Naive thymus-derived CD4-positive, alpha-beta T cell (primary cell): ENCODE data around the gene NSRP1. TPM values are rescaled to one million over a fixed set of nuclear protein-coding genes. Genes with fewer than 3 reads are reported as not detected.
"Not testable (repeated sequence)": the region's sequence is repeated elsewhere in the genome, so short reads cannot be mapped to it uniquely, and the experiment has no call there.

ENCODE experiments used
- ATAC-seq: fragments of 150-1000 bp; cut with Tn5 transposase; 2 replicates; pipeline ENCODE4 v1.10.0; 2021; ENCODE audit warnings: mild to moderate bottlenecking, moderate library complexity
- CTCF ChIA-PET: fragments of 350-600 bp; sonication (Branson Sonifier 250); formaldehyde crosslinking; loops from one replicate; lab custom pipeline; 2021; ENCODE audit warnings: antibody characterized with exemption; lab: Charles Lee
- POLR2A ChIA-PET: fragments of 350-600 bp; sonication (Branson Sonifier 250); formaldehyde crosslinking; loops from one replicate; lab custom pipeline; 2021; ENCODE audit warnings: antibody characterized with exemption, inconsistent platforms; lab: Charles Lee
- DNase-seq, 9 donors: peaks; one replicate each; pipeline versions ENCODE4 v3.0.0 to v3.0.0-alpha.2; 2020 to 2022; ENCODE audit warnings: mixed read lengths in 1 of 9
- H3K27ac ChIP-seq: one replicate; pipeline ENCODE4 v1.7.0; 2013; ENCODE audit warnings: mild to moderate bottlenecking, low read depth, low read length, moderate library complexity
- H3K27me3 ChIP-seq, 2 donors: one replicate each; pipeline ENCODE4 v1.7.0; 2013; ENCODE audit warnings: low read length in 2 of 2, mild to moderate bottlenecking in 2 of 2, moderate library complexity in 2 of 2; ENCODE audit not compliant: control insufficient read depth in 2 of 2, insufficient read depth in 2 of 2
- H3K36me3 ChIP-seq, 3 experiments: 1 replicate in 2 of 3; 2 replicates in 1 of 3; pipeline ENCODE4 v1.7.0; 2013; ENCODE audit warnings: low read length in 3 of 3, mild to moderate bottlenecking in 3 of 3, moderate library complexity in 1 of 3; ENCODE audit not compliant: insufficient read depth in 3 of 3, control insufficient read depth in 2 of 3
- H3K4me1 ChIP-seq, 2 donors: one replicate each; pipeline ENCODE4 v1.7.0; 2013; ENCODE audit warnings: low read length in 2 of 2, mild to moderate bottlenecking in 2 of 2, moderate library complexity in 1 of 2; ENCODE audit not compliant: control insufficient read depth in 2 of 2, insufficient read depth in 2 of 2
- H3K4me3 ChIP-seq: 2 replicates; pipeline ENCODE4 v1.7.0; 2013; ENCODE audit warnings: mild to moderate bottlenecking, low read length
- H3K9me3 ChIP-seq, 3 experiments: 1 replicate in 2 of 3; 2 replicates in 1 of 3; pipeline ENCODE4 v1.7.0; 2013; ENCODE audit warnings: low read length in 3 of 3; ENCODE audit not compliant: control insufficient read depth in 2 of 3
- H3K27ac Mint-ChIP-seq, 9 donors: one replicate each; pipeline ENCODE4 v1.8.0; 2020 to 2022; ENCODE audit warnings: mixed read lengths in 9 of 9, mild to moderate bottlenecking in 8 of 9, moderate library complexity in 5 of 9, inconsistent platforms in 2 of 9
- H3K27me3 Mint-ChIP-seq, 5 donors: one replicate each; pipeline ENCODE4 v1.8.0; 2021 to 2022; ENCODE audit warnings: mixed read lengths in 5 of 5, mild to moderate bottlenecking in 1 of 5
- H3K36me3 Mint-ChIP-seq, 5 donors: one replicate each; pipeline ENCODE4 v1.8.0; 2020 to 2022; ENCODE audit warnings: mixed read lengths in 5 of 5, mild to moderate bottlenecking in 3 of 5, inconsistent platforms in 1 of 5
- H3K4me1 Mint-ChIP-seq, 7 donors: one replicate each; pipeline ENCODE4 v1.8.0; 2020 to 2022; ENCODE audit warnings: mixed read lengths in 7 of 7, mild to moderate bottlenecking in 3 of 7, inconsistent platforms in 1 of 7
- H3K4me3 Mint-ChIP-seq, 10 donors: one replicate each; pipeline ENCODE4 v1.8.0; 2020 to 2022; ENCODE audit warnings: mild to moderate bottlenecking in 10 of 10, mixed read lengths in 10 of 10, moderate library complexity in 6 of 10, inconsistent platforms in 2 of 10
- H3K9me3 Mint-ChIP-seq, 11 donors: one replicate each; pipeline ENCODE4 v1.8.0; 2020 to 2022; ENCODE audit warnings: mixed read lengths in 11 of 11, mild to moderate bottlenecking in 4 of 11, inconsistent platforms in 1 of 11, moderate library complexity in 1 of 11
- intact Hi-C, 2 donors: fragments of 100-400 bp; cut with micrococcal nuclease; formaldehyde crosslinking; loops; one replicate each; pipeline ENCODE4 v1.15.1; 2023
- polyA plus RNA-seq, 2 donors: library from polyadenylated mRNA; unstranded; fragments of 300-500 nt; fragmentation: Illumina TruSeq; gene quantifications; one replicate each; pipeline ENCODE4 v1.2.3, GENCODE V29; 2021
- total RNA-seq, 6 experiments: library from RNA in 5 of 6; stranded (reverse) in 5 of 6; gene quantifications; 1 replicate in 5 of 6; 2 replicates in 1 of 6; pipeline ENCODE4 v1.2.3 and lab custom pipeline; 2021 to 2026

NSRP1 gene
- total and polyA plus RNA-seq, 7 experiments from 2014 or later, result 23.3 to 34.7 (median 29.3) TPM

GRCh38 chr17:30196504-30196903 lies 79.9 kb downstream of the NSRP1 start:
- H3K27ac ChIP-seq, result no peak overlapping the region
- Mint-ChIP-seq H3K36me3 (no peaks in the 10 kb centered on the region), H3K27me3 (peaks cover 4 to 27% (median 5%) of the 10 kb centered on the region in 5 donors), H3K27ac (no peak overlapping the region), H3K9me3 (no peaks in the 10 kb centered on the region), H3K4me1 (peaks cover 0 to 2% (median 0%) of the 10 kb centered on the region in 7 donors), H3K4me3 (no peak overlapping the region)
- intact Hi-C loops, result no loop called here
- DNase-seq, result no peak
- ChIA-PET POLR2A (no interaction called here), CTCF (no interaction called here)
- no peaks in the 10 kb centered on the region for H3K9me3 ChIP-seq
- no peak overlapping the region for H3K4me3 ChIP-seq
- H3K27me3 ChIP-seq, result no peaks in the 10 kb centered on the region
- H3K4me1 ChIP-seq, result no peaks in the 10 kb centered on the region
- ATAC-seq, result no peak
- H3K36me3 ChIP-seq, result no peaks in the 10 kb centered on the region

GRCh38 chr17:30197416-30197815 lies 80.8 kb downstream of the NSRP1 start:
- Histone ChIP-seq H3K27ac (no peak overlapping the region), H3K9me3 (no peaks in the 10 kb centered on the region), H3K36me3 (no peaks in the 10 kb centered on the region), H3K4me1 (no peaks in the 10 kb centered on the region), H3K4me3 (no peak overlapping the region), H3K27me3 (no peaks in the 10 kb centered on the region)
- Mint-ChIP-seq H3K27ac (no peak overlapping the region), H3K9me3 (no peaks in the 10 kb centered on the region), H3K4me3 (no peak overlapping the region), H3K36me3 (no peaks in the 10 kb centered on the region), H3K4me1 (peaks cover 0 to 2% (median 0%) of the 10 kb centered on the region in 7 donors), H3K27me3 (peaks cover 4 to 22% (median 5%) of the 10 kb centered on the region in 5 donors)
- ATAC-seq, result no peak
- POLR2A ChIA-PET, result no interaction called here
- CTCF ChIA-PET, result no interaction called here
- DNase-seq, result no peak
- intact Hi-C loops, result no loop called here

GRCh38 chr17:30199600-30199999 lies 83.0 kb downstream of the NSRP1 start:
- ChIA-PET CTCF (no interaction called here), POLR2A (no interaction called here)
- Mint-ChIP-seq H3K9me3 (no peaks in the 10 kb centered on the region), H3K4me3 (no peak overlapping the region), H3K27me3 (peaks cover 4 to 21% (median 16%) of the 10 kb centered on the region in 5 donors), H3K27ac (no peak overlapping the region), H3K36me3 (no peaks in the 10 kb centered on the region), H3K4me1 (peaks cover 0 to 2% (median 0%) of the 10 kb centered on the region in 7 donors)
- no peaks in the 10 kb centered on the region for H3K4me1 ChIP-seq
- H3K4me3 ChIP-seq, result no peak overlapping the region
- no peak for ATAC-seq
- no peaks in the 10 kb centered on the region for H3K36me3 ChIP-seq
- DNase-seq, result no peak
- no peak overlapping the region for H3K27ac ChIP-seq
- H3K9me3 ChIP-seq, result no peaks in the 10 kb centered on the region
- intact Hi-C loops, result no loop called here
- H3K27me3 ChIP-seq, result peaks cover 0 to 2% of the 10 kb centered on the region in 2 donors

- H3K36me3 ChIP-seq, result no peaks in the 10 kb centered on the region
- no peak overlapping the region for H3K4me3 ChIP-seq
- no peak overlapping the region for H3K4me3 Mint-ChIP-seq
- H3K27ac Mint-ChIP-seq, result no peak overlapping the region
- ChIA-PET CTCF (no interaction called here), POLR2A (no interaction called here)
- intact Hi-C loops, result no loop called here
- no peak for DNase-seq
- no peak for ATAC-seq
- no peaks in the 10 kb centered on the region for H3K4me1 ChIP-seq
- peaks cover 4 to 22% (median 16%) of the 10 kb centered on the region in 5 donors for H3K27me3 Mint-ChIP-seq
- H3K36me3 Mint-ChIP-seq, result no peaks in the 10 kb centered on the region
- H3K9me3 Mint-ChIP-seq, result no peaks in the 10 kb centered on the region
- H3K27me3 ChIP-seq, result peaks cover 0 to 3% of the 10 kb centered on the region in 2 donors
- no peak overlapping the region for H3K27ac ChIP-seq
- no peaks in the 10 kb centered on the region for H3K9me3 ChIP-seq
- peaks cover 0 to 2% (median 0%) of the 10 kb centered on the region in 7 donors for H3K4me1 Mint-ChIP-seq
These were observed 83.5 kb downstream of the NSRP1 start for GRCh38 chr17:30200106-30200505.

- POLR2A ChIA-PET, H3K27ac ChIP-seq, H3K36me3 Mint-ChIP-seq, H3K9me3 Mint-ChIP-seq, H3K4me3 ChIP-seq, H3K9me3 ChIP-seq, intact Hi-C loops, H3K36me3 ChIP-seq, H3K4me1 ChIP-seq, ATAC-seq, H3K4me3 Mint-ChIP-seq, H3K4me1 Mint-ChIP-seq, DNase-seq, H3K27me3 ChIP-seq, H3K27ac Mint-ChIP-seq: not testable (repeated sequence)
- CTCF ChIA-PET, result interaction anchor here (0.8 kb wide), 1 partner anchor 76 kb away, joined by 4 read pairs; no protein-coding TSS in a partner anchor
- peaks cover 4 to 26% (median 16%) of the 10 kb centered on the region in 5 donors for H3K27me3 Mint-ChIP-seq
These were observed 84.0 kb downstream of the NSRP1 start for GRCh38 chr17:30200656-30201055.

- no peak overlapping the region for H3K4me3 ChIP-seq
- H3K4me1 ChIP-seq, result no peaks in the 10 kb centered on the region
- no peaks in the 10 kb centered on the region for H3K9me3 ChIP-seq
- no peak overlapping the region for H3K27ac ChIP-seq
- Mint-ChIP-seq H3K27ac (no peak overlapping the region), H3K4me3 (no peak overlapping the region), H3K4me1 (peaks cover 0 to 2% (median 0%) of the 10 kb centered on the region in 7 donors), H3K27me3 (peaks cover 4 to 44% (median 18%) of the 10 kb centered on the region in 5 donors), H3K36me3 (no peaks in the 10 kb centered on the region), H3K9me3 (no peaks in the 10 kb centered on the region)
- intact Hi-C loops, result no loop called here
- ATAC-seq, result no peak
- DNase-seq, result no peak
- POLR2A ChIA-PET, result no interaction called here
- peaks cover 0 to 3% of the 10 kb centered on the region in 2 donors for H3K27me3 ChIP-seq
- CTCF ChIA-PET, result interaction anchor here (0.6 kb wide), 1 partner anchor 720 kb away, joined by 3 read pairs; no protein-coding TSS in a partner anchor
- H3K36me3 ChIP-seq, result no peaks in the 10 kb centered on the region
These were observed 86.9 kb downstream of the NSRP1 start for GRCh38 chr17:30203471-30203981.

GRCh38 chr17:30207655-30208054 lies 91.0 kb downstream of the NSRP1 start:
- Mint-ChIP-seq H3K36me3 (no peaks in the 10 kb centered on the region), H3K4me3 (no peak overlapping the region), H3K4me1 (peaks cover 0 to 4% (median 0%) of the 10 kb centered on the region in 7 donors), H3K27ac (no peak overlapping the region), H3K27me3 (peaks cover 5 to 49% (median 18%) of the 10 kb centered on the region in 5 donors), H3K9me3 (no peaks in the 10 kb centered on the region)
- CTCF ChIA-PET, result no interaction called here
- POLR2A ChIA-PET, result no interaction called here
- DNase-seq, result no peak
- peaks cover 0 to 3% of the 10 kb centered on the region in 2 donors for H3K27me3 ChIP-seq
- ATAC-seq, result no peak
- no peaks in the 10 kb centered on the region for H3K4me1 ChIP-seq
- intact Hi-C loops, result no loop called here
- no peak overlapping the region for H3K27ac ChIP-seq
- H3K36me3 ChIP-seq, result no peaks in the 10 kb centered on the region
- no peak overlapping the region for H3K4me3 ChIP-seq
- H3K9me3 ChIP-seq, result no peaks in the 10 kb centered on the region
